Tibial nerve (tissue), 4 donors: Measurements from ENCODE around the gene KLHL22.

Experiments used
- CTCF ChIP-seq, 5 experiments: fragments of 200-600 bp in 3 of 5; fragments of 450-650 bp in 2 of 5; sonication (generic) in 3 of 5; IDR thresholded peaks; one replicate each; pipeline ENCODE4 v1.5.1; 2016 to 2019; ENCODE audit warnings: antibody characterized with exemption in 5 of 5, mild to moderate bottlenecking in 3 of 5, moderate library complexity in 2 of 5
- EP300 ChIP-seq, 2 donors: sonication (generic); formaldehyde crosslinking; IDR thresholded peaks; one replicate each; pipeline ENCODE4 v1.6.1; 2017; ENCODE audit warnings: antibody characterized with exemption in 2 of 2, mild to moderate bottlenecking in 1 of 2
- POLR2A ChIP-seq, 2 donors: fragments of 450-650 bp; IDR thresholded peaks; one replicate each; pipeline ENCODE4 v1.6.1; 2017; ENCODE audit warnings: antibody characterized with exemption in 2 of 2, mild to moderate bottlenecking in 2 of 2, moderate library complexity in 2 of 2

GRCh38 chr22:20423008-20423905, 72.3 kb downstream of the KLHL22 start:
- TF ChIP-seq POLR2A (IDR thresholded peaks at IDR 0.05) = no peak
- no peak for TF ChIP-seq EP300 (IDR thresholded peaks at IDR 0.05)
- no peak for TF ChIP-seq CTCF (IDR thresholded peaks at IDR 0.05)
